HG03571 (cell line): ENCODE results near the gene HNRNPLL.
A peak's percentile ranks its signal among the peaks of the same experiment; 100 is the strongest.
"Not testable (repeated sequence)": the region's sequence is repeated elsewhere in the genome, so short reads cannot be mapped to it uniquely, and the experiment has no call there.

Experiments used
- ATAC-seq: cut with Tn5 transposase; IDR thresholded peaks from one replicate; pipeline ENCODE4 v1.9.1; 2021; ENCODE audit not compliant: unreplicated experiment

HNRNPLL gene

DNA sequence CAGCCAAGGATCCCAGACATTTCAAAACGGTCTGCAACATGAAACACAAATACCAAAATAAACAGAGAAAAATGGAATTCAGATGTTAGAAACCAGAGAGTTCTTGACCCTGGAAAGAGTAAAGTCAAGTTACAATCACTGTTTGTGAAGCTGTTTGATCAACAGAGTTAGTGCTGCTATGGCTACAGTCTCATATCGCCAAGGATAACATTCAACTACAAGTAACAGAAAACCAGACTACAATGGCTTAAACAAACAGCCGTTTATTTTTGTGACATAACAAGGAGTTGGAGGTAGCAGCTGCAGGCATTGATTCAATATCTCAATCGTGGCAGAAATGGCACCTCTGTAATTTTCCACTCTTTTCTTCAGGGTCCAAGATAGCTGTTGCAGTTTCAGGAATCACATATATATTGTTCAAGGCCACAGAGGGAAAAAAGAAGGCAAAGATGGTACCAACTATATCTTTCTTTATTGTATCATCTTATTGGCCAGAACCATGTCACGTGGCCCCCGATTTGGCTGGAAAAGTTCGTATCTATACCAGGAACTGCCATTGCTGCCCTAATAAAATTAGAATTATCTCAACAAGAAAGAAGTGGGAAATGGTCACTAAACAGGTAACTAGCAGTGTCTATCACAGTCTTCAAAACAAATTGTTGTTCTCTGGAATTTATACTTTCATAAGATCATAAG lies 17.7 kb upstream of the HNRNPLL start:
- ATAC-seq, result no peak

DNA sequence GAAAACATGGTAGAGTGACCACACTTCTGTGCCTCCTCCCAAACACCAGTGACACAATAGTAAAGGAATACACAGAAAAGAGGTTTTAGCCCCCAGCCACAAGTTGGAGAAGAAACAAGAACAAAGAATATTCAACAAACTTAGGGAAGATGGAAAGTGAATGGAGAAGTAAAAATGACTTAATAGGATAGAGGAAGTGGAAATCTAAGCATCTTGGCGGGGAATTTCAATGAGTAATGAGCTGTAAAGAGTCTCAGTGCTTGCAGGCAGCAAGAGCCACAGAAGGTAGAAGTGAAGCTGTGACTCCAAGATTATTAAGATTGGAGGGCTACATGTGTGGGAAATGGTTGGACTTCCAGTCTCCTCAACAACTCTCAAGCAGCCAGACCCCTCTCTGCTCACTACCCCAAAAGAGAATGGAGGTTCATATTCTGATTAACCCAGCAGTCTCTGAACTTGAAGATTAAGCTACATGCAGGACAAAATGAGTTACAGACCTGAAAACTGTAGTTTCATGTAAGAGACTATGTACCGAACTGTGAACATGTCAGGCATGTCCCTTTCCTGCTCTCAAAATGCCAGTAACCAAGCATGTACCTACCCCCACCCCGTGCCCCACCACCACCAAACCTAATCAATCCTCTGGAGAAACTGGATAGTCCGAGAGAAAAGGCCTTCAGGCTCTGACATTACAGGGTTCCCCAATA lies 16.9 kb upstream of the HNRNPLL start:
- ATAC-seq, result no peak

DNA sequence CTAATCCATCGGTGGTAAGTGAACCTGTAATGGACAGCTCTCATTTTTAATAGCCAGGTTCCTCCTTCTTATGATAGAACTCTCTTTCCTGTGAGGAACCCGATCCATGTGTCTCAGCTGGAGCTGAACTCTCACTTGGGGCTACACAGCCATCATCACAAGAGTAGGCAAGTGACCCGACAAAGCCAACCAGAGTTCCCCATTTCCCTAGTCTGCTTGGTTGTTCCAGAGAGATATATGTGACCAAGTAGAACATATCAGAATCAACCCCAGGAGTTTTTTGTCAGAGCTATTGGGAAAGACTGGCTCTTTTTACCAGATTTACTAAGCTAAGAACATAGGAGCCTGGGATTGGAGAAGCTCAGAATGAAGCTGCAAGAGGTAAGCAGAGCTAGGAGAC lies 14.6 kb upstream of the HNRNPLL start:
- no peak for ATAC-seq

DNA sequence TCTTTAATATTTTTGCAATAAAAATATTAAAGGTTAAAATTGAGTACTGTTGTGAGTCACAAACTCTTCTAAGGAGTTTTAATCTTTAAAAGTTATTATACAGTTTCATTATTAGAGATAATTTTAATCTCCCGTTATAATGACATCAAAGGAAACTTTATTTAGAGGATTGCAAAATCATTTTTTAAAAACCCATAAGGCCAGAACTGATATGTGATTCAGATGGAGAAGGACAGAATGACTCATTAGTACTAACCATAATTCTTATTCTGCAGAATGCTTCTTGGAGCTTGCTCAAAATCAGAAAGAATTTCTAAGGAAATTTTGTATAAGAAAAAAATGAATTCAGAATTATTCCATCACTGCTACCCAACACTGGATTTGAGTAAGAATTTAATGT lies 12.5 kb upstream of the HNRNPLL start:
- ATAC-seq, result no peak

DNA sequence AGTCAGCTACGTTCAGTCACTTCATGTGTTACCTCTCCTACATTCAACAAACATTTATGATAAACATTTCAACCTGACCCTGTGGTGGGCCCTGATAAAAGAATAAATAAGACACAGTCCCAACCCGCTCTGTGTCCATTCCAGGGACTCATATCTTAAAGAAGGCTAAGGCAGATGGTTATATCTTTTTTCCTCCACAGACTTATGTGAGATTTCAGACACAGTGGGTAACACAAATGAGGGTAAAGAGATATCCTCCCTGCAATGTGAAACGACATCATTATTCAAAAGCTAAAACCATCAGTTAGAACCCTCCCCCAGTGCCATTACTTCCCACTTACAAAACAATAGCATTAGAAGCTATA lies 11.1 kb upstream of the HNRNPLL start:
- no peak for ATAC-seq

DNA sequence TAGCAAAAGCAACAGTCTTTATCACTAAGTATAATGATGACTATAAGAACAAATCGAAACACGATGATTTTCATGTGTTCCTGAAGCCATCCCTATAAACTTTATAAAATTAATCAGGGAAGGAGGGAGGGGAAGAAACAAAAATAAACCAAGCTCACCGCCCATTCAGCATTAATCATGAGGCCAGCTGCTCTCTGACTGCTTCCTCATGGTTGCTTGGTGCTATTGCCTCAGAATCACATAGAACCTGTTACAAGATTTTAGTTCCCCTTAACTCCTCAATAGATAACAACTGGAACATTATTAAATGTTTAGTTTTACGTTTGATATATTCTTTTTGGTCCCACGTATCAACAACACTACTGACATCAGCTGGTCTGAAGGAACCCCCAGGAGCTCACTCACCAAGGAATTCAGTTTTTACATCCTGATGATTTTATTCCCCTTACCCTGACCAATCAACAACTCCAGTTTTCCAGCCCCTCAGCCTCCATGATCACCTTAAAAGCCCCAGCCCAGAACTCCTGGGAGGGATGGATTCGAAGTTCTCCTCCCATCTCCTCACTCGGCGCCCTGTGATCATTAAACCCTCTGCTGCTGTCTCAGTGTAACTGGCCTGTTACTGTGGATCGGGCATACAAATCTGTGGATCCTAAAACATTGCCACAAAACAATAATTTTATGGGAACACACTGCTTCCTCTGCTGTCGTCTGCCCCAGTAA lies 10.6 kb upstream of the HNRNPLL start:
- no peak for ATAC-seq

DNA sequence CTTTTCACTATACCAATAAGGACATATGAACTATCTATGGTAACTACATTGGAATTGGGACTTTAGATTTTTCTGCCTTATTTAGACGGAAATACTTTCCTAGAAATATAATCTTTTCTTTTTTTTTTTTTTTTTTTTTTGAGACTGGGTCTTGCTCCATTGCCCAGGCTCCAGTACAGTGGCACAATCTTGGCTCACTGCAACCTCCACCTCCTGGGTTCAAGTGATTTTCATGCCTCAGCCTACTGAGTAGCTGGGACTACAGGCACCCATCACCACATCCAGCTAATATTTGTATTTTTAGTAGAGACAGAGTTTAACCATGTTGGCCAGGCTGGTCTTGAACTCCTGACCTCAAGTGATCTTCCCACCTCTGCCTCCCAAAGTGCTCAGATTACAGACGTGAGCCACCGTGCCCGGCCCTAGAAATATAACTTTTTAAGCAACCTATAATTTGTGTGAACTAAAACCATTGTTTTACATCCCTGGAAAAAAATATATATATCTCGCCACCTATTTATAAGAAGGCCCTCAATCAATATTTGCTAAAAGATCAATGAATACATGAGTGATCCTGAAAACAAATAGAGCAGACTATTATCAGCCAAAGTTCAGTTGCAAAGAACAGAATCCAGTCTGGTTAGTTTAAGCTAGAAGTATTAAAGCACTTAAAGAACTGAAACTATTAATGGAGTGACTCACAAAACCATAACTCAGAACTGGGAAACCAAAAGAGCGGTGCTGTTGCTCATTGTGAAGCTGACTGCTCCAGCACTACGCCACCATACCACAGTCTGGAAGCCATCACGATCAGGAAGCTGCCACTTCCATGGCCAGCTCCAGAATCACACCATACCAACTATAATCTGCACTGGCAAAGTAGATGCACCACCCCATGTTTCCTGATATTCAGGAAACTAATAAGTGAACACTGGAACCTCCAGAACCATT lies 8.4 kb upstream of the HNRNPLL start:
- ATAC-seq, result no peak

DNA sequence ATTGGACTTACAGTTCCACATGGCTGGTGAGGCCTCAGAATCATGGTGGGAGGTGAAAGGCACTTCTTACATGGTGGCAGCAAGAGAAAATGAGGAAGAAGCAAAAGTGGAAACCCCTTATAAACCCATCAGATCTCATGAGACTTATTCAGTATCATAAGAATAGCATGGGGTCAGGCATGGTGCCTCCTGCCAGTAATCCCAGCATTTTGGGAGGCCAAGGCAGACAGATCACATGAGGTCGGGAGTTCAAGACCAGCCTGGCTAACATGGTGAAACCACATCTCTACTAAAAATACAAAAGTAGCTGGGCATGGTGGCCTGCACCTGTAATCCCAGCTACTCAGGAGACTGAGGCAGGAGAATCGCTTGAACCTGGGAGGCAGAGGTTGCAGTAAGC lies 6.5 kb upstream of the HNRNPLL start:
- ATAC-seq, result not testable (repeated sequence)

DNA sequence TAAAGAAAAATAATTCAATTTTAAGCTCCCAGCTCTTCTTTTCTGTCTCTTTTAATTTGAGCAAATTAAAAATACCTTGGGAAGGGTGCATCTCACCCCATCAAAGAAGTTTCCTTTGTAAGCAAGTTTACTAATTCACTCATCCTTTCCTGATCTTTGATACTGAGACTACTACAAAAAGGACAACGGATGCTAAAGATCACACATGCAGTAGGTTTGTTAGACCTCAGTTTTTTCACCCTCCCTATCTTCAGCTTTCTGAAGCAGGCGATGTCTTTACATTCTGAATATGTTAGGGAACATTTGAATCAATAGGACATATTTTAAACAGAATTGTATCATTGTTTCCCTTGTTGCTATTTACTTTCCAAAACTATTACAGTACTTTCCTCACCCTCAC lies 6.0 kb upstream of the HNRNPLL start:
- ATAC-seq, result no peak

DNA sequence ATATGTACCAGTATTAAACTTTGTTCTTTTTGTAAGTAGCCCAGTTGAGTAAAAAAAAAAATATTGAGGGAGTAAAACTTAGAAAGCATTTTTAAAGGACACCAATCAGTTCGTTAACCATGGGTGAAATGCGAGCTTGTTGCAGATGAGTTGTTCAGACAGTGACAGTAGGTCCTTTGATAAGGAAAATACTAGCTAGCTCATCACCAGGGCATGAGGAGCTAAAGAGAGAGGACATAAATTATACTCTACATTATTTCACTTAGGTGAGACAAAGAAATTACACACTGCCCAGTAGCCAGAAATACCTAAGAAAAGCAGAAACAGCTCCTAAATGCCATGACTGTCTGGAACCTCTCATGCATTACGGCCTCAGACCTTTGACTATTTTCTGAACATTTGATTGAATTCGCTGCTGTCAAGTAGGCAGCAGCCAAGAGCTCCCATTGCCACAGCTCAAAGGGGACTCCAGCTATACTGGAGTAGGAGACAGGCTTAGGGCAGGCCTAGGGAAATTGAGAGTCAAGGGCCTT lies 2.6 kb upstream of the HNRNPLL start:
- no peak for ATAC-seq

DNA sequence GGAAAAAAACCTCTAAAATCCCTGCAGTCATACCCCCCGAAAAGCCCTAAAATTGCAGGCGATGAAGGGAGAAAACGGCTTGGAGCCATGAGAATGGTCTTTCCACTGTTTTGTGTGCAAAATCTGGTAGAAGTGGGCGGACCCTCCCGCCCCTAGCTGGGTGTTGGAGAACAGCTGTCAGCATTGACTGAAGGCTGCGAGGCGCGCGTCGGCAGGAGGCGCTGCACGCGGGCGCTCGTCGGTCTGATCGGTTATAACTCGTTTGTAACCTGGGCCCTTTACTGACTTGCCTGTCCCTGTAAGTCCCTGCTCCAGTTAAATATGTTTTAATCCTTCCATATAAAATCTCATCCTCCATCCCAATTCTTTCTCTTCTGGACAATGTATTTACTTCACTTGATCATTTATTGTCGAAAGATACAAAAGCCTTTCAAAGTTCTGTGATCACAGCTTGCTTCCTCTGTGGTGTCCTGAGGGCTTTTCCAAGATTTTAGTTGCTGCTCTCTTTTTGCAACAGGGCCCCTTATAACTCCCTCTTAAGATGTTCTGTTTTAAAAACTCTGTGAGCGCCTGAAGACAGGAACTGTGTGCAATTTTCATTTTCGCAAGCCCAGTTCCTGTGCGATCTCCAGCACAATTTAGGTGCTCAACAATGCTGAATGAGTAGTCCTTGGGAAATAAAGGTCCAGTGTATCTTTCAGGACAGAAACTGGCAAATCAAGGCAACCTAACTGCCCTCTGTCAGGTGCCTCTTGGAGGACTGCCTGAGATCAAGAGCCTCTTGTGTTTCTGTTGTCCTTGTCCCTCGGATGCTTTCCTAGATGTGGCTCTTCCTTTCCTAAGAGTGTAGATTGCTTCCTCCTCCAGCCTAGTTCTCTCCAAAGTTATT lies 918 bp upstream of the HNRNPLL start:
- ATAC-seq, result peak; percentile 40

DNA sequence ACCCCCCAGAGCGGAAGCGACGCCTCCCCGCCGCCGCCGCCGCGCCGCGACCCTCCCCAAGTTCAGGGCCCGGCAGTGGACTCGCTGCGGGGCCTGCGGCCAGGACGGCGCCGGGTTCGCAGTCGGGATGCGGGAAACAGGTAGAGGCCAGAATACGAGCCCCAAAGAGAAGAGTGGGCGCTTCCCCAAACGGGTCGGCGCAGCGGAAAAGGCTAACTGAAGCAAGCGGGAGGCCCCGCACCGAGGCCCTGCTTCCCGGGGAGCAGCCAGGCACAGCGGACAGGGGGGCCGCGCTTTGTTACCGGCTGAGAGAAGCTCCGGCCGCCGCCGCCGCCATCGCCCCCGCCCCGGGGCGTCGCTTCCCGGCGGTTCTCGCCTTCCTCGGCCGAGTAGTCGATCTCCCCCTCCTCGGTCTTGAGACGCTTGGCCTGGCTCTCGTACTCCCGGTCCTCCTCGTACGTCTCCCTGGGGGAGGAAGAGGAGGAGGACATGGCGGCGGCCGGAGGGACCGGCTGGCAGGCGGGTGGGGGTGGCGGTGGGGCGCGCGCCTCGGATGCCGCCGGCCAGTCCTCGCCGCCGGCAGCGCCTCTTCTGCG lies 494 bp downstream of the HNRNPLL start:
- peak; percentile 5 for ATAC-seq

DNA sequence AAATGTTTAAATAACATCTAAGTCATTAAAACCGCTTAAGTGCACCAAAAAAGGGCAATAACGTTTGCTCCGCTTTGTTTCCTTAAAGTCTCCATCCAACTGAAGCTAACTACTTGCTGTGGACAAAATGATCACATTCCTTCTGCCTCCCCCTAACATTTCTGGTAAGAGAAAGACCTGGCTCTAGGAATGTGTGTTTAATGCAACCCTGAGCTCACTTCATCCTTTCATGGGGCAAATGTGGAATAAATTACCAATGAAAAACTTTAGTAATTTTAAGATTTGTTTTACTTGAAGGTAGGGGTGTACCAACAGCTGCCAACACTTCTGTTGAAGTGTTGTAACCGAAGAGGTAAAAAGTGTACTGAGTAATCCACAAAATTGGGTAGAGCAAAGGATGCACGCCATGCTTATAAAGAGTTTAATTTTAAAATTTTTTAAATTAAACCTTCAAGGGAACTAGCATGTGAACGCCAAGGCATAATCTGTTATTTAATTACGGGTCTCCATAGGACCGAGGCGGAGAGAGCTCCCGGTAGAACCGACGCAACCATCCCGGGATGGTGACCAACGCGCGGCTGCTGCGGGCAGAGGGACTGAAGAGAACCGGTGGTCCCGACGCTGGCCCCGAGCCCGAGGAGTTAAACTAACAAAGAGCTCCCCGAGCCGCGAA lies 1.1 kb downstream of the HNRNPLL start:
- no peak for ATAC-seq

DNA sequence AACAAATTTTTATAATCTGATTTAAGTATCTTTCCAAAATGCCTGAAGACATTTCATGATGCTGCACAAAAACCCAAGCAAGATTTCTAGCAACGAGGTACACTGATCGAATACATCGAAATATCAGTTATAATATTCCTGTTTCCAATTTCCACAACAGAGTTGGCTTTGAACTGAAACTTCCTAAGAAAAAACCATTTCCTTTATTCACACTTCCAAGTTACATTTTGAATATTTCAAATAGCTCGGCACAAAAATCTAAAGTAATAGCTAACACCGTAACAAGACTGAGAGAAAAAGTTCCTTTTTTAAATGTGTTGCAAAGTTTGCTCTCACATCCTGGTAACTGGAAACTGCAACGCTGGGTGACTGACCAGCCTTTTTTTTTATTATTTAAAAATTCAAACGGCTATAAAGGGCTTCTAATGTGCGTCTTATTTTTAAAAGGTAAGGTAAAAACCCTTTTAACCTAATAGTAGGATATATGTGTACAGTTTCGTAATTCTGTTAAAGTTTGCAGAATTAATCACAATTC lies 1.7 kb downstream of the HNRNPLL start:
- no peak for ATAC-seq

DNA sequence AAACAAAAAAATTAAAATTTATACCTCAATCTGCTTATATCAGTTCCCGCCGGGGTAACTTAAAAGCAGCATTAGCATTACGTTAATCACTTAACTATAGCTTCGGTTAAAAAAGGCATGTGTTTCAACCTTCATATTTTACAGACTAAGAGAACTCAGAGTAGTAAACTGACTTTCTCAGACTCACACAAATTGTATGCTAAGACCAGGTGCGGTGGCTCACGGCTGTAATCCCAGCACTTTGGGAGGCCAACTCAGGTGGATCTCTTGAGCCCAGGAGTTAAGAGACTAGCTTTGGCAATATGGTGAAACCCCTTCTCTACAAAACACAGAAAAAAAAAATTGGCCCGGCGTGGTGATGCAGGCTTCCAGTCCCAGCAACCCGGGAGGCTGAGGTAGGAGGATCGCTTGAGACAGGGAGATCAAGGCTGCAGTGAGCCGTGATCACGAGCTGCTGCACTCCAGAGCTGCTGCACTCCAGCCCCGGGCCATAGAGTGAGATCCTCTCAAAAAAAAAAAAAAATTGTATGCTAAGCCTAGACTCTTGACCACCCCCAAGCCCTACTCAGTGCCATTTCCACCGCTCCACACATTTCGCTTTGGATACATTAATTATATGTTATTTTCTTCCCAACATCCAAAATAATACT lies 2.4 kb downstream of the HNRNPLL start:
- no peak for ATAC-seq

DNA sequence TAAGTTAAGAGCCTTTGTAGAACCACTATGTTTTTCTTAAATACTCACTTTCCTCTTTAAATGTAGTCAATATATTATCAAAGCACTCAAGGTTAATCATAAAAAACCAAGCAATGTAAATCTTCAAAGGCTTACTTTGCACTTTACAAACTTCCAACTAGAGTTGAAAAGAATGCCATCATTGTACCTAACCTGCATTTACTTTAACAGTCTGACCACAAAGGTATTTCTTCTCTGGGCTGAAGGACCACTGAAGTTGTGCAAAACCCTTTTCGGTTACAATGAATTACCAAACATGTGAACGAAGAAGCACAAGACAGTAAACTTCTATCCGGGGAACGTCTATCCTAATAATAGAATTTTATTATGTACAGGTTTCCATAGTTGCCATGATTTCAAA lies 3.0 kb downstream of the HNRNPLL start:
- ATAC-seq, result no peak

DNA sequence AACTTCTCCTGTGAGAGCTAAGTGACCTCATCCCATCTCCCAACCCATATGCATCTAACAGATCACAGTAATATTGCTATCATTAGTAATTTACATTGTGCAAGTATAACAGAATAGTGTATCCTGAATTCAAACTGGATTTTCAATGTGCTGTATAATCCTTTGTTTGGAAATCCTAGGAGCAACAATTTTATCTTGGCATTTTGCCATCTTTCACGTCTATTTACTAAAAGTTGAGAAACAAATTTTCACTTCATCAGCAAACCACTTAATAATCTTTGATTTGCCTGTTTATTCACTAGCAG lies 3.8 kb downstream of the HNRNPLL start:
- ATAC-seq, result no peak

DNA sequence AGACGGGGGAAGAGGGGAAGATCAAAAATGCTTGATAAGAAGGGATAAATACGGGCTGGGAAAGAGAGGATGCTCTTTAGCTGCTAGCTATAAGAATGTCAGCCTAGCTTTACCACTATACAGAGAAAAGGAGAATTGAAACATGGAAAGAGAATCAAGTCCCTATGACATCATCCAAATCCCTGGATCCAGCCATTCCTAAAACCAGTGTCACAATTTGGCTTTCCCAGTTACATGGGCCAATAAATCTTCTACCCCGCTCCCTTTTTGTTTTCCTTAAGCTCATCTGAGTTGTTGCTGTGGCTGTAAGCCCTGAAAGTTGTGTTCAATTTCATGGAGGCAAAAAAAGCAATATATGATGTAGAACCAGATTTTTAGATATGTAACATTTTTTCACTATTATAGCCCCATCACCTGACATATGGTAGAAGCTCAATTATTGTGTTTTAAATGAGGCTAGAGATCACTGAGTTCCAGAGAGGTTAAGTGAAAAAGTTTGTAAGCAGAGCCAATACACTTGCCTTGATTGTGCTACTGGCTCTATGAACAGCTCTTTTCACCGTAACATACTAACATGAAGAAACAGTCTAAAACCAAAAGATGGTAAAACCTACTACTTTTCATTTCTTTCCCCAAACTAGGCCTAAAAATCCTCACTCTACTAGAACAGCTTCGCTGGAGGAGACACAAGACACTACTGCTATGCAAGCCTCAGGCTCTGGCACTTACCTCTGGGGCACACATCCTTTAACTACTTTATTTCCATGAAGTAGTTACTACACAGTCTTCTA lies 4.3 kb downstream of the HNRNPLL start:
- ATAC-seq, result no peak
